Melanocyte of skin (primary cell): Measurements from ENCODE around the gene OR5AL1. TPM values are rescaled to one million over a fixed set of nuclear protein-coding genes. Genes with fewer than 3 reads are reported as not detected.

Experiments used
- total RNA-seq, 2 donors: library from RNA; depleted of rRNA; stranded (reverse); fragments of >200 nt; gene quantifications; 2 replicates each; pipeline ENCODE4 v1.2.3, GENCODE V29; 2012

OR5AL1 gene
- total RNA-seq = not detected

GRCh38 chr11:56412396-56412795, at the start of gene OR5AL1:
OR5AL1 (plus strand) TSS chr11:56412696.

GRCh38 chr11:56375324-56375723, 37.2 kb upstream of the OR5AL1 start, which contains the start of gene OR8U1:
OR8U1 (plus strand) TSS chr11:56375624; CDS start chr11:56375624, 0 bp downstream.

Other genes with a start within 250 kb of the OR5AL1 start
- not detected for gene OR5J2, start 236.1 kb upstream of the OR5AL1 start, total RNA-seq
- gene OR5T2, start 178.4 kb upstream of the OR5AL1 start, total RNA-seq = not detected
- not detected for gene OR5T3, start 160.4 kb upstream of the OR5AL1 start, total RNA-seq
- gene OR5T1, start 138.5 kb upstream of the OR5AL1 start, total RNA-seq = not detected
- not detected for gene OR8H1, start 120.4 kb upstream of the OR5AL1 start, total RNA-seq
- under 1 TPM in 1 of 2 donors, not detected in 1; 0.33 TPM for gene OR8K3, start 97.6 kb upstream of the OR5AL1 start, total RNA-seq
- not detected for gene OR8K1, start 66.7 kb upstream of the OR5AL1 start, total RNA-seq
- gene OR8J1, start 58.4 kb upstream of the OR5AL1 start, total RNA-seq = not detected
- gene OR8U1, start 37.1 kb upstream of the OR5AL1 start, total RNA-seq = not detected
- gene OR5M3, start 60.7 kb downstream of the OR5AL1 start, total RNA-seq = not detected
- gene OR5M8, start 78.7 kb downstream of the OR5AL1 start, total RNA-seq = not detected
- not detected for gene OR5M11, start 130.6 kb downstream of the OR5AL1 start, total RNA-seq
- gene OR5M10, start 165.0 kb downstream of the OR5AL1 start, total RNA-seq = not detected
- not detected for gene OR5M1, start 202.2 kb downstream of the OR5AL1 start, total RNA-seq
- not detected for gene OR5AP2, start 229.7 kb downstream of the OR5AL1 start, total RNA-seq